ENCODE results near the gene SPRING1.

SPRING1 gene

GRCh38 chr12:116692605-116693004 is 45.3 kb downstream of the SPRING1 start:
- TF ChIP-seq CTCF (IDR thresholded peaks at IDR 0.05; ENCODE audit: insufficient read depth, low read depth, low read length, missing control alignments) = no peak
- no peak overlapping the region for H3K4me3 ChIP-seq (ENCODE audit: low read depth, low read length)
- DNase-seq (ENCODE audit: low read depth) = no peak

DNA sequence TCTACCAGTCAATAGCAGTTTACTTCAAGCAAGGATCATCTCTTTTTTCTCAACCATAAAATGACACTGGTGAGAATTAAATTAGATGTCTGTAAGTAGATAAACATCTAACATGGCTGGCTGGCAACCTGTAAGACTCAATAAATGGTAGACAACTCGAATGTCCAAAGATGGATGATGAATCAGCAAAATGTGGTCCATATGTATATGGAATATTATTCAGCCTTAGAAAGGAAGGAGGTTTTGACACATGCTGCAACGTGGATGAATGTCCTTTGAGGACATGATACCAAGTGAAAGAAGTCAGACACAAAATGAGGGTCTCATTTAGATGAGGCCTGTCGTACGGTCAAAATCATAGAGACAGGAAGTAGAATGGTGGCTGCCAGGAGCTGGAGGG is 46.2 kb downstream of the SPRING1 start:
- TF ChIP-seq CTCF (IDR thresholded peaks at IDR 0.05; ENCODE audit: insufficient read depth, low read depth, low read length, missing control alignments) = no peak
- H3K4me3 ChIP-seq (ENCODE audit: low read depth, low read length) = no peak overlapping the region
- no peak for DNase-seq (ENCODE audit: low read depth)

GRCh38 chr12:116691205-116691604 is 46.7 kb downstream of the SPRING1 start:
- DNase-seq (ENCODE audit: low read depth) = no peak
- no peak for TF ChIP-seq CTCF (IDR thresholded peaks at IDR 0.05; ENCODE audit: insufficient read depth, low read depth, low read length, missing control alignments)
- no peak overlapping the region for H3K4me3 ChIP-seq (ENCODE audit: low read depth, low read length)

DNA sequence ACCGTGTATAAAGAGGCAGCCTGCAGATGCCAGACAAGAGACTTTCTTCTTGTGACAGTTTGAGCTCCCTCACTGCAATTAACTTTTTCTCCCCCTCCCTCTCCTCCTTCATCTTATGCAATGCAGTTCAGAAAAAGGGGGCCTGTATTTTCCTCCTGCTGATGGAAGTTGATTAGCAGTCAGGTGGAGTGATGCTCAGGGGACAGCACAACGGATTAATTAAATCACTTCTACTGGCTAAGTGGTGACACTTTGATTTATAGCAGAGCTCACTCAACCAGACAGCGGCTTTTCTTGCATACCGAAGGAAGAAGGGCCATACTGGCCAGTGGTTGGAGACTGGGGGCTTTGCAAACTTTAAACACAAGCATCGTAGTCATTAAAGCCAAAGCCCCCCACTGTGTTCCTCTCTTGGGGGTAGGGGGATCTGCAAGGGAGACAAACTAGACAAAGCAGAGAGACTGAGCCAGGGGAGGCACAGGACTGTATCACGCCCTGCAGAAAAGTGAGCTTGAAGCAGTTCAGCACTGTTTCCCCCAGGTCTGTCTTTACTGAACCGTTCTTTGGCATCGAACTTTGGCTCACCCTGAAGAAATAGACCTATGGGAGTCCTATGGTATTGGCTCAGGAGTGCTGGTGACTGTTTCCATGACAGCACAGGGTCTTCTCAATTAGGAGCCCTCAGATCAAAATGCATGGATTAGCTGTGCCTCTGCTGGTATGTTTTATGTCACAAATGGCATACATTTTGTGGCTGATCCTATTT is 47.7 kb downstream of the SPRING1 start:
- TF ChIP-seq CTCF (IDR thresholded peaks at IDR 0.05; ENCODE audit: insufficient read depth, low read depth, low read length, missing control alignments) = no peak
- DNase-seq (ENCODE audit: low read depth) = no peak
- no peak overlapping the region for H3K4me3 ChIP-seq (ENCODE audit: low read depth, low read length)

- no peak for TF ChIP-seq CTCF (IDR thresholded peaks at IDR 0.05; ENCODE audit: insufficient read depth, low read depth, low read length, missing control alignments)
- DNase-seq (ENCODE audit: low read depth) = no peak
- H3K4me3 ChIP-seq (ENCODE audit: low read depth, low read length) = no peak overlapping the region
Measured at GRCh38 chr12:116689521-116689920, 48.3 kb downstream of the SPRING1 start.
